Measurements from ENCODE around the gene ENO1. TPM values are rescaled to one million over a fixed set of nuclear protein-coding genes. Genes with fewer than 3 reads are reported as not detected.
A peak's percentile ranks its signal among the peaks of the same experiment; 100 is the strongest.

ENO1 gene
- total and polyA plus RNA-seq, 9 of the 15 experiments (the other 6 are each of a cell fraction or from before 2014, with no cell fraction given), result 2,249 to 7,472 (median 2,868) TPM

DNA sequence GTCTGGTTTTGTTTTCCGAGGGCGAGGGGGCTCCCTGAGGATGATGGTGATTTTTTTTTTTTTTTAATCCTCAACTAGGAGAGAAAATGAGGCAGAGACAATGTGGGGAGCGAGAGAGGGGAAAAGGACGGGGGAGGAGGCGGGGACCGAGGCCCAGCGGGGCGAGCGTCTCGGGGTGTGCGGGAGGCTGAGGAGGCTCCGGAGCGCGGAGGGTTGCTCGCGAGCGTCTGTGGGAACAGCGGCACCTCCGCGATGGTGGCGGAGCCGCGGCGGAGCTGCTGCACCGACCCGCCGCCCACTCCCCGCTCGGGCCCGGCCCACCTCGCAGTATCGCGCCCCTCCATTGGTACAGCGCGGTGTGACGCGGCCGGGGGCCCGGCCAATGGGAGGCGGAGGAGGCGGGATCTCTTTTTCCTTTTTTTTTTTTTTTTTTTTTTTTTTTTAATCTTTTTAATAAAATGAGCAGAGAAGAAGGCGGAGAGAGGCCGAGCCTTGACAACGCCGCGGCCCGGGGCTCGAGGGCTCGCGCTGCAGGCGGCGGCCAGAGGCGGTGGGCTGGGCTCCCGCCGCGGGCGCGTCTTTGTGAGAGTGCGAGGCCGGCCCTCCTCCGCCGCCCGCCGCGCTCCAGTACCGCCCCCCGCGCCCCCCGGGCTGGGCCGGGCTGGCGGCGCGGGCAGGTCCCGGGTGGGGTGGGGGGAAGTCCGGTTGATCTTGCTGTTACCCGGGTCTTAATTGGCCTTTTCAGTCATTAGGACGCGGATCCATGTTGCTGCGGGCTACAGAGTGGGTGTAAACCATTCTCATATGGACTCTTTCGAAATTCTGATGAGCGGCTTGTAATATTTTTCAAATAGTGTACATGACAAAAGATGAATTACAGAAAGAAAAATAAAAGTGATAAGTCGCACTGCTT lies 60.8 kb downstream of the ENO1 start, which contains the start of gene RERE (continued):
- TF ChIP-seq PBX2 (CRISPR knock-in tag; IDR thresholded peaks at IDR 0.05; ENCODE audit: low read depth), result no peak
- 0 out of 2 replicates have a peak, but pooled peaks have one; percentile 8 for TF ChIP-seq PBX2 (tag; conservative IDR thresholded peaks at IDR 0.05; ENCODE audit: low read depth)
- TF ChIP-seq ZNF589 (CRISPR knock-in tag; IDR thresholded peaks at IDR 0.05; ENCODE audit: low read depth), result no peak
- TF ChIP-seq ZNF696 (CRISPR knock-in tag; conservative IDR thresholded peaks at IDR 0.05), result no peak
- no peak for TF ChIP-seq RFX7 (CRISPR knock-in tag; IDR thresholded peaks at IDR 0.05)
- no peak for TF ChIP-seq ZZZ3 (IDR thresholded peaks at IDR 0.05)
- TF ChIP-seq ZNF445 (CRISPR knock-in tag; IDR thresholded peaks at IDR 0.05; ENCODE audit: low read depth), result no peak
- peak; percentile 99 for TF ChIP-seq ZBTB7A (IDR thresholded peaks at IDR 0.05; ENCODE audit: borderline replicate concordance, control insufficient read depth, low read depth, low read length)
- TF ChIP-seq, protein P1, sequence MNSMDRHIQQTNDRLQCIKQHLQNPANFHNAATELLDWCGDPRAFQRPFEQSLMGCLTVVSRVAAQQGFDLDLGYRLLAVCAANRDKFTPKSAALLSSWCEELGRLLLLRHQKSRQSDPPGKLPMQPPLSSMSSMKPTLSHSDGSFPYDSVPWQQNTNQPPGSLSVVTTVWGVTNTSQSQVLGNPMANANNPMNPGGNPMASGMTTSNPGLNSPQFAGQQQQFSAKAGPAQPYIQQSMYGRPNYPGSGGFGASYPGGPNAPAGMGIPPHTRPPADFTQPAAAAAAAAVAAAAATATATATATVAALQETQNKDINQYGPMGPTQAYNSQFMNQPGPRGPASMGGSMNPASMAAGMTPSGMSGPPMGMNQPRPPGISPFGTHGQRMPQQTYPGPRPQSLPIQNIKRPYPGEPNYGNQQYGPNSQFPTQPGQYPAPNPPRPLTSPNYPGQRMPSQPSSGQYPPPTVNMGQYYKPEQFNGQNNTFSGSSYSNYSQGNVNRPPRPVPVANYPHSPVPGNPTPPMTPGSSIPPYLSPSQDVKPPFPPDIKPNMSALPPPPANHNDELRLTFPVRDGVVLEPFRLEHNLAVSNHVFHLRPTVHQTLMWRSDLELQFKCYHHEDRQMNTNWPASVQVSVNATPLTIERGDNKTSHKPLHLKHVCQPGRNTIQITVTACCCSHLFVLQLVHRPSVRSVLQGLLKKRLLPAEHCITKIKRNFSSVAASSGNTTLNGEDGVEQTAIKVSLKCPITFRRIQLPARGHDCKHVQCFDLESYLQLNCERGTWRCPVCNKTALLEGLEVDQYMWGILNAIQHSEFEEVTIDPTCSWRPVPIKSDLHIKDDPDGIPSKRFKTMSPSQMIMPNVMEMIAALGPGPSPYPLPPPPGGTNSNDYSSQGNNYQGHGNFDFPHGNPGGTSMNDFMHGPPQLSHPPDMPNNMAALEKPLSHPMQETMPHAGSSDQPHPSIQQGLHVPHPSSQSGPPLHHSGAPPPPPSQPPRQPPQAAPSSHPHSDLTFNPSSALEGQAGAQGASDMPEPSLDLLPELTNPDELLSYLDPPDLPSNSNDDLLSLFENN (IDR thresholded peaks at IDR 0.05; ENCODE audit: low read depth in 2 of 2, low read length in 2 of 2), result no peak
- peak; percentile 85 for TF ChIP-seq CXXC5 (CRISPR knock-in tag; IDR thresholded peaks at IDR 0.05)
- no peak; a peak in 1 of 4 replicates for TF ChIP-seq FOXK2 (conservative IDR thresholded peaks at IDR 0.05 in 1 of 2, IDR thresholded peaks at IDR 0.05 in 1 of 2; ENCODE audit: low read depth in 2 of 2)
- no peak for TF ChIP-seq HNRNPH1 (optimal IDR thresholded peaks at IDR 0.05; ENCODE audit: low read depth, low read length)
- no peak for TF ChIP-seq CREBBP (IDR thresholded peaks at IDR 0.05; ENCODE audit: low read depth, low read length)
- peak; percentile 46; the same call in 1 of the 2 replicates for TF ChIP-seq GABPA (tag; conservative IDR thresholded peaks at IDR 0.05; ENCODE audit: low read depth)
- TF ChIP-seq GMEB1 (CRISPR knock-in tag; IDR thresholded peaks at IDR 0.05), result no peak
- TF ChIP-seq NBN (IDR thresholded peaks at IDR 0.05; ENCODE audit: low read depth), result peak; percentile 68; the same call in 1 of the 2 replicates
